OCI-LY7 (cell line): ENCODE results near the gene IGF2BP2. TPM values are rescaled to one million over a fixed set of nuclear protein-coding genes. Genes with fewer than 3 reads are reported as not detected.

Experiments used
- BruUV-seq: library from RNA; stranded (reverse); fragments of 400-500 nt; replicated peaks from 2 replicates; lab custom pipeline; 2021; lab: Mats Ljungman, UMichigan
- CTCF ChIA-PET: fragments of 300-600 bp; sonication (Branson Sonifier 250); formaldehyde crosslinking; loops from one replicate; lab custom pipeline; 2022; ENCODE audit warnings: antibody characterized with exemption; ENCODE audit not compliant: unreplicated experiment; lab: Charles Lee
- POLR2A ChIA-PET: fragments of 300-600 bp; sonication (Branson Sonifier 250); formaldehyde crosslinking; loops from one replicate; lab custom pipeline; 2022; ENCODE audit warnings: antibody characterized with exemption; lab: Charles Lee
- DNase-seq: peaks from one replicate; pipeline ENCODE4 v3.0.0-alpha.2; 2015; ENCODE audit warnings: low spot score
- H2AFZ ChIP-seq: fragments of 200-600 bp; sonication (generic), shearing (Covaris generic); 2 replicates; pipeline ENCODE4 v1.6.1; 2014; ENCODE audit warnings: mild to moderate bottlenecking, antibody characterized with exemption, low read length, moderate library complexity
- H3K27ac ChIP-seq: fragments of 200-600 bp; sonication (generic); 2 replicates; pipeline ENCODE4 v1.5.1; 2014; ENCODE audit warnings: mixed run types, low read depth, mild to moderate bottlenecking, moderate library complexity, low read length, inconsistent platforms; ENCODE audit not compliant: poor library complexity, severe bottlenecking
- H3K36me3 ChIP-seq: fragments of 200-600 bp; sonication (generic); 2 replicates; pipeline ENCODE4 v1.6.1; 2014; ENCODE audit warnings: mild to moderate bottlenecking, antibody characterized with exemption, low read length, moderate library complexity, mixed read lengths; ENCODE audit not compliant: insufficient read depth
- H3K4me1 ChIP-seq: fragments of 200-600 bp; sonication (generic); 2 replicates; pipeline ENCODE4 v1.5.1; 2014; ENCODE audit warnings: mild to moderate bottlenecking, low read length; ENCODE audit not compliant: insufficient read depth, poor library complexity, severe bottlenecking
- H3K4me2 ChIP-seq: fragments of 200-600 bp; sonication (generic); 2 replicates; pipeline ENCODE4 v1.6.1; 2014; ENCODE audit warnings: mild to moderate bottlenecking, low read length
- H3K4me3 ChIP-seq: fragments of 200-600 bp; sonication (generic); 2 replicates; pipeline ENCODE4 v1.5.1; 2014; ENCODE audit warnings: mild to moderate bottlenecking, low read depth, low read length; ENCODE audit not compliant: poor library complexity, severe bottlenecking
- H3K79me2 ChIP-seq: fragments of 200-600 bp; sonication (generic); 2 replicates; pipeline ENCODE4 v1.6.1; 2016; ENCODE audit warnings: low read depth, mild to moderate bottlenecking, low read length, moderate library complexity, mixed read lengths; ENCODE audit not compliant: insufficient read depth
- H3K9me2 ChIP-seq: fragments of 200-600 bp; sonication (generic); 2 replicates; pipeline ENCODE4 v1.6.1; 2016; ENCODE audit warnings: mild to moderate bottlenecking, low read length, mixed read lengths; ENCODE audit not compliant: insufficient read depth
- H3K9me3 ChIP-seq: fragments of 200-600 bp; sonication (generic); 2 replicates; pipeline ENCODE4 v1.6.1; 2014; ENCODE audit warnings: mild to moderate bottlenecking, mixed run types, low read length, mixed read lengths
- H4K20me1 ChIP-seq: fragments of 200-600 bp; sonication (generic); 2 replicates; pipeline ENCODE4 v1.6.1; 2014; ENCODE audit warnings: mild to moderate bottlenecking, antibody characterized with exemption, low read length, moderate library complexity, mixed read lengths; ENCODE audit not compliant: insufficient read depth
- EZH2phosphoT487 ChIP-seq: fragments of 200-600 bp; sonication (generic); IDR thresholded peaks from 2 replicates; pipeline ENCODE4 v1.6.1; 2018; ENCODE audit warnings: low read depth, borderline replicate concordance, mild to moderate bottlenecking, mixed run types, antibody characterized with exemption, low read length, moderate library complexity, mixed read lengths
- intact Hi-C: fragments of 100-400 bp; cut with micrococcal nuclease; formaldehyde crosslinking; loops from one replicate; pipeline ENCODE4 v1.10.0; 2022; ENCODE audit not compliant: unreplicated experiment
- total RNA-seq, 2 experiments: library from RNA; depleted of rRNA in 1 of 2; stranded (reverse); fragments of >200 nt in 1 of 2; shearing (Covaris generic) in 1 of 2; gene quantifications; 2 replicates each; pipeline ENCODE4 v1.2.3, GENCODE V29; 2014 to 2022
- TF ChIP-seq, protein P1 (sequence below): fragments of 200-600 bp; sonication (generic); conservative IDR thresholded peaks from 2 replicates; pipeline ENCODE4 v1.5.1; 2014; ENCODE audit warnings: mild to moderate bottlenecking, antibody characterized with exemption, low read length, moderate library complexity, mixed read lengths

Gene IGF2BP2
- total RNA-seq, 2 experiments from 2014 or later = not detected

DNA sequence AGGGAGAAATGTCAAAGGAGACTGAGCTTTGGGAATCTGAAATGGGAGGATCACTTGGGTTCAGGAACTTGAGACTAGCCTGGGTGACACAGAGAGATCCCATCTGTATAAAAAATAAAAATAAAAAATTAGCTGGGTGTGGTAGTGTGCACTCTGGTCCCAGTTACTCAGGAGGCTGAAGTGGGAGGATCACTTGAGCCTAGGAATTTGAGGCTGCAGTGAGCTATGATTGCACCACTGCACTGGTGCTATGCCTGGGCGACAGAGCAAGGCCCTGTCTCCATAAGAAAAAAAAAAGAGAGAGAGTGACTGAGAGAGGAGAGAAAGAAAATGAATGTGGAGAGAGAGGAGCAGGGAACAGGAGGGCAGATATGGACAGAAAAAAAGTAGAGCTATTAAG is 165.9 kb downstream of the IGF2BP2 start:
- Histone ChIP-seq H4K20me1 (no peaks in the 10 kb centered on the region), H3K36me3 (no peaks in the 10 kb centered on the region), H3K79me2 (no peaks in the 10 kb centered on the region), H2AFZ (no peak overlapping the region), H3K4me1 (no peaks in the 10 kb centered on the region), H3K4me2 (no peak overlapping the region), H3K9me2 (no peaks in the 10 kb centered on the region), H3K9me3 (no peaks in the 10 kb centered on the region), H3K4me3 (no peak overlapping the region), H3K27ac (no peak overlapping the region)
- POLR2A ChIA-PET = interaction anchor here (0.6 kb wide), 1 partner anchor 1747 kb away, joined by 3 read pairs; no protein-coding TSS in a partner anchor
- CTCF ChIA-PET = no interaction called here
- intact Hi-C loops = no loop called here
- BruUV-seq = no TSS peak
- TF ChIP-seq, protein P1, sequence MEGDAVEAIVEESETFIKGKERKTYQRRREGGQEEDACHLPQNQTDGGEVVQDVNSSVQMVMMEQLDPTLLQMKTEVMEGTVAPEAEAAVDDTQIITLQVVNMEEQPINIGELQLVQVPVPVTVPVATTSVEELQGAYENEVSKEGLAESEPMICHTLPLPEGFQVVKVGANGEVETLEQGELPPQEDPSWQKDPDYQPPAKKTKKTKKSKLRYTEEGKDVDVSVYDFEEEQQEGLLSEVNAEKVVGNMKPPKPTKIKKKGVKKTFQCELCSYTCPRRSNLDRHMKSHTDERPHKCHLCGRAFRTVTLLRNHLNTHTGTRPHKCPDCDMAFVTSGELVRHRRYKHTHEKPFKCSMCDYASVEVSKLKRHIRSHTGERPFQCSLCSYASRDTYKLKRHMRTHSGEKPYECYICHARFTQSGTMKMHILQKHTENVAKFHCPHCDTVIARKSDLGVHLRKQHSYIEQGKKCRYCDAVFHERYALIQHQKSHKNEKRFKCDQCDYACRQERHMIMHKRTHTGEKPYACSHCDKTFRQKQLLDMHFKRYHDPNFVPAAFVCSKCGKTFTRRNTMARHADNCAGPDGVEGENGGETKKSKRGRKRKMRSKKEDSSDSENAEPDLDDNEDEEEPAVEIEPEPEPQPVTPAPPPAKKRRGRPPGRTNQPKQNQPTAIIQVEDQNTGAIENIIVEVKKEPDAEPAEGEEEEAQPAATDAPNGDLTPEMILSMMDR = no peak
- TF ChIP-seq EZH2phosphoT487 = no peak
- no peak for DNase-seq

DNA sequence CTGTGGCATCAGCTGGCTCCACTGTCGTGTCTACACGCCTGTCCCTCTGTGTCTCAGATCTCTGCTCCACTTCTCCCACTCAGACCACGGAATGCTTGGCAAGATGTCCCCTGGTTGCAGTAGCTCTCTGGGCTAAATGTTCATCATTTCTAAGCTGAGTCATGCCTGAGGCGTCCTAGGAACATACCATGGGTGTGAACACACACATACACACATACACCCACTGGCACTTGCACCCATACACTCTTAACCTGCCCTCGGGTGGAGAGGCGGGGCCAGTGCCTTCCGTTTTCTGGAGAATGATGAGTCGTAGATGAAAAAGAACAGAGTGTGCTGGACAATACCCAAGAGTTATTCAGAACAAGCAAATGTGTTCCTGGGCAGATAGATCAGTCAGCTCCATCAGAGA is 166.3 kb downstream of the IGF2BP2 start:
- POLR2A ChIA-PET = no interaction called here
- H3K79me2 ChIP-seq = no peaks in the 10 kb centered on the region
- intact Hi-C loops = no loop called here

More for the DNA sequence above, 166.3 kb downstream of the IGF2BP2 start:
- no peaks in the 10 kb centered on the region for H3K36me3 ChIP-seq
- no peak for DNase-seq
- CTCF ChIA-PET = no interaction called here
- H3K4me1 ChIP-seq = no peaks in the 10 kb centered on the region
- H2AFZ ChIP-seq = no peak overlapping the region
- H3K9me3 ChIP-seq = no peaks in the 10 kb centered on the region
- H3K27ac ChIP-seq = no peak overlapping the region
- H3K4me2 ChIP-seq = no peak overlapping the region
- H3K9me2 ChIP-seq = no peaks in the 10 kb centered on the region
- no peaks in the 10 kb centered on the region for H4K20me1 ChIP-seq
- no peak for TF ChIP-seq EZH2phosphoT487
- TF ChIP-seq, protein P1 = no peak
- no peak overlapping the region for H3K4me3 ChIP-seq
- BruUV-seq = no TSS peak
